ENCODE measurements around the gene AMACR.

DNA sequence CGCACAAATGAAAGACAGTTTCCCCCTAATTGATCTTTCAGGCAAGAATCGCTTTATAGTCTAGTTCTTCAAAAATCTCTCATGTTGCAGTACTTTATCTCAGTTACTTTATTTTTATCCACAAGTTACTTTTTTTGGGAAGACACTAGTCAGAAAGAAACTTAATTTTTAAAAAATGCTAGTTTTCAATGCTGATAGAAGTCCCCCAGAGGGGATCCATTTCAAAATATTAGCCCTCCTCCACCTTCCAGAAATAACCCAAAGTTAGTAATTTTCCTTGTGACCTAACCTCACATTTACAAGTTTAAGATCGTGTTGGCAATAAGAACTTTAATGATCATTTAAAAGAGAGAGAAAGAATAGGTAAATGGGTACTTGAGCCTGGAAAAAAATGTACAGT is 24.1 kb upstream of the AMACR start:
- TF ChIP-seq YBX1 (IDR thresholded peaks at IDR 0.05) (no peak), EZH2 (IDR thresholded peaks at IDR 0.05; ENCODE audit: borderline replicate concordance, low read depth, low read length) (no peak), NFATC3 (IDR thresholded peaks at IDR 0.05) (no peak), DIDO1 (tag; IDR thresholded peaks at IDR 0.05; ENCODE audit: low read depth) (no peak), SIN3A (IDR thresholded peaks at IDR 0.05; ENCODE audit: borderline replicate concordance in 2 of 2, control insufficient read depth in 1 of 2, low read depth in 2 of 2, low read length in 2 of 2) (no peak), RFX5 (IDR thresholded peaks at IDR 0.05; ENCODE audit: low read depth, low read length) (no peak), GABPA (tag; conservative IDR thresholded peaks at IDR 0.05; ENCODE audit: low read depth) (no peak), COPS2 (conservative IDR thresholded peaks at IDR 0.05) (no peak)
- TF ChIP-seq, protein P1, sequence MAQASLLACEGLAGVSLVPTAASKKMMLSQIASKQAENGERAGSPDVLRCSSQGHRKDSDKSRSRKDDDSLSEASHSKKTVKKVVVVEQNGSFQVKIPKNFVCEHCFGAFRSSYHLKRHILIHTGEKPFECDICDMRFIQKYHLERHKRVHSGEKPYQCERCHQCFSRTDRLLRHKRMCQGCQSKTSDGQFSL (CRISPR knock-in tag; IDR thresholded peaks at IDR 0.05), result no peak
- TF ChIP-seq, protein P1 (tag; IDR thresholded peaks at IDR 0.05), result no peak
- TF ChIP-seq, protein P2, sequence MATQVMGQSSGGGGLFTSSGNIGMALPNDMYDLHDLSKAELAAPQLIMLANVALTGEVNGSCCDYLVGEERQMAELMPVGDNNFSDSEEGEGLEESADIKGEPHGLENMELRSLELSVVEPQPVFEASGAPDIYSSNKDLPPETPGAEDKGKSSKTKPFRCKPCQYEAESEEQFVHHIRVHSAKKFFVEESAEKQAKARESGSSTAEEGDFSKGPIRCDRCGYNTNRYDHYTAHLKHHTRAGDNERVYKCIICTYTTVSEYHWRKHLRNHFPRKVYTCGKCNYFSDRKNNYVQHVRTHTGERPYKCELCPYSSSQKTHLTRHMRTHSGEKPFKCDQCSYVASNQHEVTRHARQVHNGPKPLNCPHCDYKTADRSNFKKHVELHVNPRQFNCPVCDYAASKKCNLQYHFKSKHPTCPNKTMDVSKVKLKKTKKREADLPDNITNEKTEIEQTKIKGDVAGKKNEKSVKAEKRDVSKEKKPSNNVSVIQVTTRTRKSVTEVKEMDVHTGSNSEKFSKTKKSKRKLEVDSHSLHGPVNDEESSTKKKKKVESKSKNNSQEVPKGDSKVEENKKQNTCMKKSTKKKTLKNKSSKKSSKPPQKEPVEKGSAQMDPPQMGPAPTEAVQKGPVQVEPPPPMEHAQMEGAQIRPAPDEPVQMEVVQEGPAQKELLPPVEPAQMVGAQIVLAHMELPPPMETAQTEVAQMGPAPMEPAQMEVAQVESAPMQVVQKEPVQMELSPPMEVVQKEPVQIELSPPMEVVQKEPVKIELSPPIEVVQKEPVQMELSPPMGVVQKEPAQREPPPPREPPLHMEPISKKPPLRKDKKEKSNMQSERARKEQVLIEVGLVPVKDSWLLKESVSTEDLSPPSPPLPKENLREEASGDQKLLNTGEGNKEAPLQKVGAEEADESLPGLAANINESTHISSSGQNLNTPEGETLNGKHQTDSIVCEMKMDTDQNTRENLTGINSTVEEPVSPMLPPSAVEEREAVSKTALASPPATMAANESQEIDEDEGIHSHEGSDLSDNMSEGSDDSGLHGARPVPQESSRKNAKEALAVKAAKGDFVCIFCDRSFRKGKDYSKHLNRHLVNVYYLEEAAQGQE (IDR thresholded peaks at IDR 0.05; ENCODE audit: borderline replicate concordance), result no peak
- TF ChIP-seq, protein P2 (CRISPR knock-in tag; IDR thresholded peaks at IDR 0.05; ENCODE audit: low read depth), result no peak
- TF ChIP-seq, protein P3, sequence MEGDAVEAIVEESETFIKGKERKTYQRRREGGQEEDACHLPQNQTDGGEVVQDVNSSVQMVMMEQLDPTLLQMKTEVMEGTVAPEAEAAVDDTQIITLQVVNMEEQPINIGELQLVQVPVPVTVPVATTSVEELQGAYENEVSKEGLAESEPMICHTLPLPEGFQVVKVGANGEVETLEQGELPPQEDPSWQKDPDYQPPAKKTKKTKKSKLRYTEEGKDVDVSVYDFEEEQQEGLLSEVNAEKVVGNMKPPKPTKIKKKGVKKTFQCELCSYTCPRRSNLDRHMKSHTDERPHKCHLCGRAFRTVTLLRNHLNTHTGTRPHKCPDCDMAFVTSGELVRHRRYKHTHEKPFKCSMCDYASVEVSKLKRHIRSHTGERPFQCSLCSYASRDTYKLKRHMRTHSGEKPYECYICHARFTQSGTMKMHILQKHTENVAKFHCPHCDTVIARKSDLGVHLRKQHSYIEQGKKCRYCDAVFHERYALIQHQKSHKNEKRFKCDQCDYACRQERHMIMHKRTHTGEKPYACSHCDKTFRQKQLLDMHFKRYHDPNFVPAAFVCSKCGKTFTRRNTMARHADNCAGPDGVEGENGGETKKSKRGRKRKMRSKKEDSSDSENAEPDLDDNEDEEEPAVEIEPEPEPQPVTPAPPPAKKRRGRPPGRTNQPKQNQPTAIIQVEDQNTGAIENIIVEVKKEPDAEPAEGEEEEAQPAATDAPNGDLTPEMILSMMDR (IDR thresholded peaks at IDR 0.05 in 2 of 3, conservative IDR thresholded peaks at IDR 0.05 in 1 of 3; ENCODE audit: insufficient read depth in 2 of 3, low read depth in 1 of 3, low read length in 3 of 3), result no peak
- TF ChIP-seq, protein P4, sequence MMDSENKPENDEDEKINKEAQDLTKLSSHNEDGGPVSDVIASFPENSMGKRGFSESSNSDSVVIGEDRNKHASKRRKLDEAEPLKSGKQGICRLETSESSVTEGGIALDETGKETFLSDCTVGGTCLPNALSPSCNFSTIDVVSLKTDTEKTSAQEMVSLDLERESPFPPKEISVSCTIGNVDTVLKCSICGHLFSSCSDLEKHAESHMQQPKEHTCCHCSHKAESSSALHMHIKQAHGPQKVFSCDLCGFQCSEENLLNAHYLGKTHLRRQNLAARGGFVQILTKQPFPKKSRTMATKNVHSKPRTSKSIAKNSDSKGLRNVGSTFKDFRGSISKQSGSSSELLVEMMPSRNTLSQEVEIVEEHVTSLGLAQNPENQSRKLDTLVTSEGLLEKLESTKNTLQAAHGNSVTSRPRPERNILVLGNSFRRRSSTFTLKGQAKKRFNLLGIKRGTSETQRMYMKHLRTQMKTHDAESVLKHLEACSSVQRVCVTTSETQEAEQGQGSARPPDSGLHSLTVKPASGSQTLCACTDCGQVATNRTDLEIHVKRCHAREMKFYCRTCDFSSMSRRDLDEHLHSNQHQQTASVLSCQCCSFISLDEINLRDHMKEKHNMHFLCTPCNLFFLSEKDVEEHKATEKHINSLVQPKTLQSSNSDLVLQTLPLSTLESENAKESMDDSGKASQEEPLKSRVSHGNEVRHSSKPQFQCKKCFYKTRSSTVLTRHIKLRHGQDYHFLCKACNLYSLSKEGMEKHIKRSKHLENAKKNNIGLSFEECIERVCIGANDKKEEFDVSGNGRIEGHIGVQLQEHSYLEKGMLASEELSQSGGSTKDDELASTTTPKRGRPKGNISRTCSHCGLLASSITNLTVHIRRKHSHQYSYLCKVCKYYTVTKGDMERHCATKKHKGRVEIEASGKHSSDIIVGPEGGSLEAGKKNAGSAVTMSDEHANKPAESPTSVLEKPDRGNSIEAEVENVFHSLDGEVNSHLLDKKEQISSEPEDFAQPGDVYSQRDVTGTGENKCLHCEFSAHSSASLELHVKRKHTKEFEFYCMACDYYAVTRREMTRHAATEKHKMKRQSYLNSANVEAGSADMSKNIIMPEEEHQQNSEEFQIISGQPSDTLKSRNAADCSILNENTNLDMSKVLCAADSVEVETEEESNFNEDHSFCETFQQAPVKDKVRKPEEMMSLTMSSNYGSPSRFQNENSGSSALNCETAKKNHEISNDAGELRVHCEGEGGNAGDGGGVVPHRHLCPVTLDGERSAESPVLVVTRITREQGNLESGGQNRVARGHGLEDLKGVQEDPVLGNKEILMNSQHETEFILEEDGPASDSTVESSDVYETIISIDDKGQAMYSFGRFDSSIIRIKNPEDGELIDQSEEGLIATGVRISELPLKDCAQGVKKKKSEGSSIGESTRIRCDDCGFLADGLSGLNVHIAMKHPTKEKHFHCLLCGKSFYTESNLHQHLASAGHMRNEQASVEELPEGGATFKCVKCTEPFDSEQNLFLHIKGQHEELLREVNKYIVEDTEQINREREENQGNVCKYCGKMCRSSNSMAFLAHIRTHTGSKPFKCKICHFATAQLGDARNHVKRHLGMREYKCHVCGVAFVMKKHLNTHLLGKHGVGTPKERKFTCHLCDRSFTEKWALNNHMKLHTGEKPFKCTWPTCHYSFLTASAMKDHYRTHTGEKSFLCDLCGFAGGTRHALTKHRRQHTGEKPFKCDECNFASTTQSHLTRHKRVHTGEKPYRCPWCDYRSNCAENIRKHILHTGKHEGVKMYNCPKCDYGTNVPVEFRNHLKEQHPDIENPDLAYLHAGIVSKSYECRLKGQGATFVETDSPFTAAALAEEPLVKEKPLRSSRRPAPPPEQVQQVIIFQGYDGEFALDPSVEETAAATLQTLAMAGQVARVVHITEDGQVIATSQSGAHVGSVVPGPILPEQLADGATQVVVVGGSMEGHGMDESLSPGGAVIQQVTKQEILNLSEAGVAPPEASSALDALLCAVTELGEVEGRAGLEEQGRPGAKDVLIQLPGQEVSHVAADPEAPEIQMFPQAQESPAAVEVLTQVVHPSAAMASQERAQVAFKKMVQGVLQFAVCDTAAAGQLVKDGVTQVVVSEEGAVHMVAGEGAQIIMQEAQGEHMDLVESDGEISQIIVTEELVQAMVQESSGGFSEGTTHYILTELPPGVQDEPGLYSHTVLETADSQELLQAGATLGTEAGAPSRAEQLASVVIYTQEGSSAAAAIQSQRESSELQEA (IDR thresholded peaks at IDR 0.05; ENCODE audit: low read depth), result no peak

Measured in K562 (cell line).